NCI-H187 (cell line): Measurements from ENCODE around the gene COBL.

Source experiments
- DNase-seq, 2 experiments: peaks; one replicate each; lab custom pipeline; 2025; lab: John Stamatoyannopoulos, UW

Gene COBL

GRCh38 chr7:51250512-51250911, 66.1 kb downstream of the COBL start:
- no peak for DNase-seq

GRCh38 chr7:51249991-51250390, 66.6 kb downstream of the COBL start:
- DNase-seq: no peak

- no peak for DNase-seq
These were observed 67.2 kb downstream of the COBL start for GRCh38 chr7:51249187-51249945.

GRCh38 chr7:51246258-51247245, 70.1 kb downstream of the COBL start:
- no peak for DNase-seq

DNA sequence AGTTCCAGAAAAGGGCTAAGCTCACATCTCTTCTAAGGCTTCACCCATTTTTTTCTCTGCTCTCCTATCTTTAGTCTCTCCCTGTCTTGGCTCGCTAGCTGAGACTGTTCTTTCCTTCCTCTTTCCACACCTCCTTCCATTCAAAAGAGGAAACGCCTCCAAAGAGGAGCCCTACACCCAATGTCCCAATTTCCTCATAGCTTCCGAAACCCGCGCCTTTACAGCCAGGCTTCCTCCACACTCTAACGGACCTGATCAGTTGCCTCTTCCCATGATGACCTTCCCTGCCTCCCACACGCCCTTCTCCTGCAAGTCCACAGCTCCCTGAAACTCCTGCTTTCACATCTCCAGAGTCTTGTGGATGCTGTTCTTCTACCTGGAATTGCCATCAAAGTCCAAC, 71.7 kb downstream of the COBL start:
- no peak for DNase-seq

GRCh38 chr7:51244053-51244452, 72.6 kb downstream of the COBL start:
- DNase-seq: no peak

- DNase-seq: no peak
These were observed 73.0 kb downstream of the COBL start for GRCh38 chr7:51243631-51244030.

DNA sequence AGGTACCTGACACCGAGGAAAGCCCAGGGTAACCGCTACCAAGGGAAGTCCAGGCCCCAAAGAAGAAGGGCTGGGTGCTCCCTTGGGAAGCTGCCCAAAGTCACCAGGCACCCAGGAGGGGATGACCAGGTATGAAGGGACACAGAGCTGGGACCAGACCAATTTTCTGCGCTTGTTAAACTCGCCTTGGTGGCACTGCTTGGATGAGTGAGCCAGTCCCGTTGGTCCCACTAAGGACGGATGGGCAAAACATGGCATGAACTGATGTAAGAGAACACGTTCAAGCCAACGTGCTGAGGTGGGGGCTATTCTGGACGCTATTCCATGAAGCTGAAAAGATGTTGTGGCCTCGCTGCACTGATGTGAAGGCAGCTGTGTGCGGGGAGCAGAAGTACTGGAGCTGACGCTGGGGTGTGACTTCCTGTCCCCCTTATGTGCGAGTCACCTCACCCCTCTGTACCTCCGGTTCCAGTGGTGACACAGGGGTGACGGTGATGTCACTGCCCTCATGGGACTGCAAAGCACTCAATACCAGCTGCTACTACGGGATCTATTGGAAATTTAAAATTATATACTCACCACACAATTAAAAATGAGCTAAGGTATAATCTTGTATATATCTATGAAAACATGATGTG, 73.6 kb downstream of the COBL start:
- DNase-seq: no peak

DNA sequence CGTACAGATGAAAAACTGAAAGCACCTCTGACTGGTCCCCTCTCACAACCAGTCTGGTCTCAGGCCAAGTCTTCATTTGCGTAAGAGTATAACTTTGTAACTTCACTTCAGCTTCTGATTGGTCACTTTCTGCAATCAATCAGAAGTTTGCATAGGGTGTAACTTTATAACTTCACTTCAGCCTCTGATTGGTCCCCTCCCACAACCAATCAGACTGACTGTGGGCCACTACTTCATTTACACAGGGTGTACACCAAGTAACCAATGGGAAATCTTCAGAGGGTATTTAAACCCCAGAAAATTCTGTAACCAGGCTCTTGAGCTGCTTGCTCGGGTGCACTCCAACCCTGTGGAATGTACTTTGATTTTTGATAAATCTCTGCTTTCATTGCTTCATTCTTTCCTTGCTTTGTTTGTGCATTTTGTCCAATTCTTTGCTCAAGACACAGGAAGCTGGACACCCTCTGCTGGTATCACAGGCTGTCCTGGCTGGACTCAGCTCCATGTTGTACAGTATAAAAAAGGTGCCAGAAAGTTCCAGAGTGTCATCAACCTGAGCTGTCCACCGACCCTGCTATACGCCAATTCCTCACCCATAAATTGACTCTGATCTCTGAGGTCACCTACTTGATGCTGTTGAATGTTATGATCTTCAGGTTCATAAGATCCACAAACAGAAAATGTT, 74.5 kb downstream of the COBL start:
- DNase-seq: no peak

DNA sequence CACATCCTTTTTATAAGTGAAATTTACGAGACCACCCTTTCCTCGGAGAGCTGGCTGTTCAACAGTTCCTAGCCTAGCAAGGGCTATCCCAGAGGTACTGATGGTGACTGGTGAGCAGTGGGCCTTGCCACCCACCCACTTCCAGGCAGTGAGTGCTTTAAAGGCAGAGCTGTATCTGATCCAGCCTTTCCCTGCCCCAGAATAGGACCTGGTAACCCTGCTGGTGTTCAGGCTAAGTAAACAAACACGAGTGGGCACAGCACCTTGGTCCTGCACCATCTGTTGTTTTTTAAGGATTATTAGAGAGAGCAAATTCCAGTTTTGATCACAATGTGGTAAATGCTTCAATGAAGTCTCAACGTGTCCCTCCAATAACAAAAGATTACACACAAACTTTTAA, 75.7 kb downstream of the COBL start:
- no peak for DNase-seq

- no peak for DNase-seq
These were observed 76.9 kb downstream of the COBL start for GRCh38 chr7:51239691-51240090.

DNA sequence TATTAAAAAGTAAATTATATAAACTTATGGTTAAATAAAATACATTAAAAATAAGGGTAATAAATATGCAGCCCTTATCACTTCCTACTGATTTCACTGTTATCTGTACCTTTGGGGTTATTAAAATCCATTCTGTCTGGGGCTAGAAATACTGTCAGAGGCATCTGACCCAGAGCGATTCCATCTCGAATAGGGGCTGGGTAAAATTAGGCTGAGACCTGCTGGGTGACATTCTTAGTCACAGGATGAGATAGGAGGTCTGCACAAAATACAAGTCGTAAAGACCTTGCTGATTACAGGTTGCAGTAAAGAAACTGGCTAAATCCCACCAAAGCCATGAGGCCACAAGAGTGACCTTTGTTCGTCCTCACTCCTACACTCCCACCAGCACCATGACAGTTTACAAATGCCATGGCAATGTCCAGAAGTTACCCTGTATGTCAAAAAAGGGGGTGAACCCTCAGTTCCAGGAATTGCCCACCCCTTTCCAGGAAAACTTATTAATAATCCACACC, 77.6 kb downstream of the COBL start:
- no peak for DNase-seq

GRCh38 chr7:51237446-51238133, 79.0 kb downstream of the COBL start:
- no peak for DNase-seq

DNA sequence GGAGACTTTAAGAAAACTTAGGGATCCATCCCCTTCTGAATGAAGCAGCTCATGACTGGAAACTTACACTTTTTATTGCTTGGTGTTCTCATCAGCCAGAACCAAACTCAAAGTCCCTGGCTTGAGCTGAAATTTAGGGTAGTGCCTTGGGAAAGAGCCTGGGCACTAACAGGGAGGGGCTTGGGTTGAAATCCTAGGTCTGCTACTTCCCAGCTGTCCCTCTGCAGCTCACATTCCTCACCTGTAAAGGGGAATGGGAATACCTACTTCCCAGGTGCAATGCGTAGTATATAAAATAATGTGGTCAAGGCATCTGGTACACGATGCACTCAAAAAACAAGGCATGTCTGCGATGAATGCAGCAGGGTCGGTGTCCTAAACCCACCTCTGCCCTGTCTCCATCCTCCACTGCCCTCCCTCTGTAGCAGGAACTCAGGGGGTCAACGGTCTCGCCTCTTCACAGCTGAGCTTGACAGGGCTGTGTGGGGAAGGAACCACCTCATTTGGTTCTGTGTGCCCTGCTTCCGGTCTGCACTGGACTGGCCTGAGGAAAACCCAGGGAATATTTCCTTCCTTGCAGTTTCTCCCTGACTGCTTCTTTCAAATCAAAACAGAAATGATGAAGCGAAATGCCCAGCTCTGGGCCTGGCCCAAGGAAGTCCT, 80.0 kb downstream of the COBL start:
- no peak for DNase-seq

DNA sequence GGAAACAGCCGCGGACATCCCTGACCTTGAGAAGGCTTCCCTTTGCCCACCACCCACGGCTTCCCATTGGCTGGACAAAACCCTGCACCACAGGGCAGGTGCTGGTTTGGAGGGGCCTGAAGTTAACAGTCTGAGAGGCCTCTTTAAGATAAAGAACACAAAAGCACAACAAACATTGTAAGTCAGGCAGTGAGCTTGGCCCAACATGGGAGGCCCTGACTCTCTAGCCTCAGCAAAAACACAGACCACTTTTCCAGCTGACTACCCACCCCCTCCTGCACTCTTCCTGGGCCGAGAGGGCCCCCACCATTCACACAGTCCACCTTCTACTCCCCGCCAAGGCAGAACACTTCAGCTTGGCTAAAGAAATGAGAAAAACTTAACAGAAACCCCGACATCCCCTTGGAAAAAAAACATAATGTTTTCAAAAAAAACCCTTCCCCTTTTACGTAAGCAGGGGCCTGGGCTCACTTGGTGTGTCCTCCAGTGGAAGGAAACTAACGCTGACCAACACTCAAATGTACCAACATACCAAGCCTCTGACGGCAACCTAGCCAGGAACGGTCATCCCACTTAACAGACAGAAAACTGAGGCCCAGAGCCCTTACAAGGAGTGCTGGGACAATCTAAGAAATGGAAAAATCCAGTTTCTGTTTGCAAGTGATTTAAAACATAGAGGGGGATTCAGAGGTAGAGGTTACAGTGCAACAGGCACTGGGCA, 80.9 kb downstream of the COBL start:
- DNase-seq: no peak

DNA sequence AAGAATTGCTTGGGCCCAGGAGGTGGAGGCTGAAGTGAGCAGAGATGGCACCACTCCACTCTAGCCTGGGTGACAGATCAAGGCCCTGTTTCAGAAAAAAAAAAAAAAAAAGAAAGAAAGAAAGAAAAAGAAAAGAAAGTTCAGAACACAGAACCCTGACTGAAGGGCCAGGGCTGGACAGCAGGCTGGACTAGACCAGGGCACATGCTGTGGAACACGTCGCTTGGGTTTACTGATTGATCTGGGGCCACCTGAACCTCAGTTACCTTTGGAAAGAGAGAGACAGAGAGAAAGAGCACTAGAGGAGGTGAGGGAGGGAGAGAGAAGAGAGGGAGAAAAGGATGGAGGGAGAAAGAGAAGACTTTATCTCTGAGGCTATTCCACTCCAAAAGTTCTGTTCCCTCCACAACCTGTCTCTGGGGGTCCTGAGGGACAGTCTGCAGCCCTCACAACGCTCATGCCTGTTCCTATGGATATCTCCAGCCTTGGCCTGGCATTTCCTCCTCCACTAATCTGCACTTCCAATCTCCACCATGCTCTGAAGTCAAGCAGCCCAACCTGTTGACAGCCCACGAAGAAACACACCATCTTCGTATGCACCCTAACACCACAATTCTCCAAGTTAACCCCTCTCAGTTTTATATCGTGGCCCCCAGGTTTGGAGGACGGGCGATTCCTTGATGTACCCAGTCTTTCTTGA, 81.8 kb downstream of the COBL start:
- no peak for DNase-seq

DNA sequence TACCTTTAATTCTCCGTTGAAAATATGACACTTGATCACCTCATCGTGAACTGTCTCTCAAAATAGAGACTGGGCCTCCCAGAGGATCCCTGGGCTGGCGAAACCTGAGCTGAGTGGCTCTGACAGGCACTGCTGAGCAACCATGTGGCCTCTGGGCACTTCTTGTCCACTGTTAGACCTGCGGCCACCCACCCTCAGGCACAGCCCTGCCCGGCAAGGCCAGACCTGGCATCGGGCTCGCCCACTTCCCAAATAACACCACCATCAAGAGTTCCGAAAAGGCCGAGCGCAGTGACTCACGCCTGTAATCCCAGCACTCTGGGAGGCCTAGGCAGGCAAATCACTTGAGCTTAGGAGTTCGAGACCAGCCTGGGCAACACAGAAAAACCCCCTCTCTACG, 82.5 kb downstream of the COBL start:
- DNase-seq: no peak

- no peak for DNase-seq
These were observed 83.2 kb downstream of the COBL start for GRCh38 chr7:51233374-51233773.

- DNase-seq: no peak
These were observed 85.9 kb downstream of the COBL start for GRCh38 chr7:51230723-51231122.

- no peak for DNase-seq
These were observed 86.3 kb downstream of the COBL start for GRCh38 chr7:51230324-51230625.
